NCI-H2107 treated with DMSO at 0.1 percent for 48 hours (cell line): Measurements from ENCODE around the gene RNF40.

ENCODE experiments used
- DNase-seq: peaks from one replicate; lab custom pipeline; 2025; ENCODE audit not compliant: unreplicated experiment; lab: John Stamatoyannopoulos, UW

The RNF40 gene

DNA sequence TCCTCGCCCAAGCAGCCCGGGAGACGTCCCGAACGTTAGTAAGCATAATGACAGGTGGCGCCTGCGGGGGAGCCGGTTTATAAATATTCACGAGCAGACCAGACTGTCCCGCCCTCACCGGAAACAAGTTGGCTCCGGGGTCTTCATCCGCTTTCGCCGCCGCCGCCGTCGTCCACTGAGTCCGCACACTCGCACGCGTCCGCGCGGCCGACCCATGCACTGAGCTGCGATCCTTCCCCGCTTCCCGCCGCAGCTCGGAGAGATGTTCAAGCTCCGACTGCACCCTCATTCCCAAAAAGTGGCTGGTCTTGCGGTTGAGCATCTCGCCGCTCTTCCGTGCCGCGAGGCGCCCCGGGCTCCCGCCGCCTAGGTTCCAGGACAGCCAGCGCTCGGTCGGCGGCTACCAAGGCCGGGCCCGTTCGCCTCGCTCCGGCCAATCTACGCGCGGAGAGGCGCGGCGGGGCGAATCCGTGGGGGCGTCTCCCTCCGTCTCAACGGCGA is 645 bp upstream of the RNF40 start:
- no peak for DNase-seq

DNA sequence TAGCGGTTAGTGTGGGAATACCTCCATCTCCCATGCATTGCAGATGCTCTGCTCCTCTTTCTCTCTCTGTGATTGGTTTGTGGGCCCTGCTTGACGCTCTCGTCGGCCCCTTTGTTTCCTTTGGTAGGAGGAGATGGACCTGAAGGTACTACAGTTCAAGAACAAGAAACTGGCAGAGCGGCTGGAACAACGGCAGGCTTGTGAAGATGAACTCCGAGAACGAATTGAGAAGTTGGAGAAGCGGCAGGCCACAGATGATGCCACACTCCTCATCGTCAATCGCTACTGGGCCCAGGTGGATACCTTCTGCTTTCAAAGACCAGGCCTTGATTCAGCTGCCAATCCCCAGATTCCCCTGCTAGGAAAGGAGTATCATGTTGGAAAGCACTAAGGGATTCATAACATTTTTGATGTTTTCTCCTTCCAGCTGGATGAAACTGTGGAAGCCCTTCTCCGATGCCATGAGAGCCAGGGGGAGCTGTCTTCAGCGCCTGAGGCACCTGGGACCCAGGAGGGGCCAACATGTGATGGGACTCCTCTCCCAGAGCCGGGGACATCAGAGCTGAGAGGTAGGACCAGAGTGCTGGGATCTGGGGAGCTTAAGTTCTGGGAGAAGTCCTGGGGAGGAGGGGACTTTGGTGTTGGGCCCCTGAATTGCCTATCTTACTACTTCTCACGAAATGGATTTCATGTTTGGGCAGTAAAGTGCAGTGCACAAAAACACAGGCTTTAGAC is 1.0 kb downstream of the RNF40 start:
- no peak for DNase-seq

DNA sequence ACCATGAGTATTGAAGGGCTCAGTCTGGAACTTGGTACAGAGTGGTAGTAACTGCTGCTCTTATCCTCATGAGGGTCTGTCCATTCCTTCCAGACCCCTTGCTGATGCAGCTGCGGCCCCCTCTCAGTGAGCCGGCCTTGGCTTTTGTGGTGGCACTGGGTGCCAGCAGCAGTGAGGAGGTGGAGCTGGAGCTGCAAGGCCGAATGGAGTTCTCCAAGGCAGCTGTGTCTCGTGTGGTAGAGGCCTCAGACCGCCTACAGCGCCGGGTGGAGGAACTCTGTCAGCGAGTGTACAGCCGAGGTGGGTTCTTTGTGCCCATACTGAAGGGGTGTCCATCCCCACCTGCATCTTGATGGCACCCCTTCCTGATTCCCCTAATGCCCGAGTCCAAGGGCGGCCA is 2.0 kb downstream of the RNF40 start:
- DNase-seq: no peak

DNA sequence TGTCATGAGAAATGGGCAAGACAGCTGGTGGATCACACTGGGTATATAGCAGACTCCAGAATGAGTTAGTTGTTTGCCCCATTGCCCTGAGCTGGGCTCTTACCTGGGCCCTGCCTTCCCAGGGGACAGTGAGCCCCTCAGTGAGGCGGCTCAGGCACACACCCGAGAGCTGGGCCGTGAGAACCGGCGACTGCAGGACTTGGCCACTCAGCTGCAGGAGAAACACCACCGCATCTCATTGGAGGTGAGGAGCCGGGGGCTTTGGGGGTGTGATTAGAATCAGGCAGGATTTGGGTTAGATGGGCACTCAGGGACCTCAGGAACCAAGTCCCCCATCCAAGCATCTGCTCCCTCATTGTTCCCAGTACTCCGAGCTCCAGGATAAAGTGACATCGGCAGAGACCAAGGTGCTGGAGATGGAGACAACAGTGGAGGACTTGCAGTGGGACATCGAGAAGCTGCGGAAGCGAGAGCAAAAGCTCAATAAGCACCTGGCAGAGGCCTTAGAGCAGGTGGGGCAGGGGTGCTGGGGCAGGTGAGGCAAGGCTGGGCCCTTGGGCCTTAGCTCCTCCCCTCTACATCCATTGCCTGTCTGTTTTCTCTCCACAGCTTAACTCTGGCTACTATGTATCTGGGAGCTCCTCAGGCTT is 2.8 kb downstream of the RNF40 start:
- no peak for DNase-seq

DNA sequence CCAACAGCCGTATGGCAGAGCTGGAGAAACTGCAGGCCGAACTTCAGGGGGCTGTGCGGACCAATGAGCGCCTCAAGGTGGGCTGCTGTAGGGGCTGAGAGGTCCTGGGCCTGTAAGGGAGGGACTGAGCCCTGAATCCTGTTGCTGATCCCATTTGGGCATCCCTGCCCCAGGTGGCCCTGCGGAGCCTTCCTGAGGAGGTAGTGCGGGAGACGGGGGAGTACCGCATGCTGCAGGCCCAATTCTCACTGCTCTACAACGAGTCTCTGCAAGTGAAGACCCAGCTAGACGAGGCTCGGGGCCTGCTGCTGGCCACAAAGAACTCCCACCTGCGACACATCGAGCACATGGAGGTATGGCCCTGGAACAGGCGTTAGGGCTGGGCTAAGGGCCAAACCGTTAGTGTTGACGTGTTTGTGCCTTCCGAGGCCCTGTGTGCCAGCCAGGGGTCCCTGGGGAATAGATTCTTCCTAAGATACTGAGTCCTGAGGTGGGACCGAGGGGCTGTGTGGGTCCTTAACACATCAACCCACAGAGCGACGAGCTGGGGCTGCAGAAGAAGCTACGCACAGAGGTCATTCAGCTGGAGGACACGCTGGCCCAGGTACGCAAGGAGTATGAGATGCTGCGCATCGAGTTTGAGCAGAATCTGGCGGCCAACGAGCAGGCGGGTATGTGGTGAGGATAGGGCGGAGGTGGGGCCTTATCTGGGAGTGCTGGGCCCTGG is 4.2 kb downstream of the RNF40 start:
- no peak for DNase-seq

DNA sequence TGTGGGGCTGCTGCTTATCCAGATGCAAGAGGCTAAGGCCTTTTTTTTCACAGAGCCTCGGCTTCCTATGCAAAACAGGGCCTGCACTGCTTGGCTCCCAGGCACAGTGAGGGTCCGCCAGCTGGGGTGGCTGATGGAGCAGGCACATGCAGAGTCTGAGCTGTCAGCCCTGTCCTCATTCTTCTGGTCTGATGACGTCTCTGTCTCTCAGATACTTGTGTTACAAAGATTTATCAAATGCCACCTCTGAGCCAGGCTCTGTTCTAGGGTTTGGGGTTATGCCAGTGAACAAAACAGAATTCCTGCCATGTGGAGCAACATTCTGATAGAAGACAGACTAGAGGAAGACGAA is 4.8 kb downstream of the RNF40 start:
- DNase-seq: no peak

DNA sequence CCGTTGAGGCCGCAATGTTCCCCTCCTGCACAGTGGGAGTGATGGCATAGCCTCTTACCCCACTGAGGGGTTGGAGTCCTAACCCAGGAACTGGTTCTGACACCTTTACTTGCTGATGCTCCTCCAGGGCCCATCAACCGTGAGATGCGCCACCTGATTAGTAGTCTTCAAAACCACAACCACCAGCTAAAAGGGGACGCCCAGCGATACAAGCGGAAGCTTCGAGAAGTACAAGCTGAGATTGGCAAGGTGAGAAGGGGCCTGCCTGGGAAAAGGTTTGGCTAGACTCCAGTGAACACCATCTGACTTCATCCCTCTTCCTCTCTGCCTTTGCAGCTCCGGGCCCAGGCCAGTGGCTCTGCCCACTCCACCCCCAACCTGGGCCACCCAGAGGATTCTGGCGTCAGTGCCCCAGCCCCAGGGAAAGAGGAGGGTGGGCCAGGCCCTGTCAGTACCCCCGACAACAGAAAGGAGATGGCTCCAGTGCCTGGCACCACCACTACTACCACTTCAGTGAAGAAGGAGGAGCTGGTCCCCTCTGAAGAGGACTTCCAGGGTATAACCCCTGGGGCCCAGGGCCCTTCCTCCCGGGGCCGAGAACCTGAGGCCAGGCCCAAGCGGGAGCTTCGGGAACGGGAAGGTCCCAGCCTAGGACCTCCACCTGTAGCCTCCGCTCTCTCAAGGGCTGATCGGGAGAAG is 5.8 kb downstream of the RNF40 start:
- DNase-seq: no peak

DNA sequence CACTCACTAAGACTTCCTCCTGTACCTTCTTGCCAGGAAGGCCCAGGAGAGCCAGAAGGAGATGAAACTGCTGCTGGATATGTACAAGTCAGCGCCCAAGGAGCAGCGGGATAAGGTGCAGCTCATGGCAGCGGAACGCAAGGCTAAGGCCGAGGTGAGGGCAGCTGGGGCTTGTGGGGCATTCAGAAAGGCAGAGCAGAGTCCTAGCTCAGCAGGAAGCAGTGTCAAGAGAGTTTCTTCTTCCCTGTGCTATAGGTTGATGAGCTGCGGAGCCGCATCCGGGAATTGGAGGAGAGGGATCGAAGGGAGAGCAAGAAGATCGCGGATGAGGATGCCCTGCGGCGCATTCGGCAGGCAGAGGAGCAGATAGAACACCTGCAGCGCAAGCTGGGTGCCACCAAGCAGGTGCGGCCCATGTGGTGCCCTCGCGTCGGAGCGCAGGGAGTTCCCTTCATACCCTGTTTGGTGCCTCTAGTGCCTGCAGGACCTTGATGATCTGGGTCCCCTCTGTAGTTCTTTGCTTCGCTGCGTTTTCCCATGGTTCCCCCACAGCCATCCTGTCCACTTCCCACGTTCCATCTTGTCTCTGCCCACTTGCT is 6.6 kb downstream of the RNF40 start:
- DNase-seq: no peak

DNA sequence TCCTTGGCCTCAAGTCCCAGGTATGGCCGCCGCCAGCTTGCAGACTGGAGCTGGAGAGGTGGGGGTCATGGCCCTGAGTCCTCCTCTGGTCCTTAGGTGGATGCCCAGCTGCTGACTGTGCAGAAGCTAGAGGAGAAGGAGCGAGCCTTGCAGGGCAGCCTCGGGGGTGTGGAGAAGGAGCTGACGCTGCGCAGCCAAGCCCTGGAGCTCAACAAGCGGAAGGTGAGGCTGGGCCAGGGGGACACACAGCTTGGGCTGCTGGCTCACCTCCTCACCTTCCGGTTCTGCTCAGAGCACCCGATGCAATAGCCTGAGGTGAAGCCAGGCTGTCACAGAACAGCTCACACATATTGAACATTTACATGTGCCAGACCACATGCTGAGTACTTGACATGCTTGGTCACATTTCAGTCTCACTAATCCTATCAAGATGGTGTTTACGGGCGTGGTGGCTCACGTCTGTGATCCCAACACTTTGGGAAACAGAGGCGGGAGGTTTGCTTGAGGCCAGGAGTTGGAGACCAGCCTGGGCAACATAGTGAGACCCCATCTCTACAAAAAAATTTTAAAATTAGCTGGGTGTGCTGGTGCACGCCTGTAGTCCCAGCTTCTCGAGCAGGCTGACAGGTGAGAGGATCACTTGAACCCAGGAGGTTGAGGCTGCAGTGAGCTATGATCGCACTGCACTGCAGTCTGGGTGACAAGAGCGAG is 7.4 kb downstream of the RNF40 start:
- DNase-seq: no peak

DNA sequence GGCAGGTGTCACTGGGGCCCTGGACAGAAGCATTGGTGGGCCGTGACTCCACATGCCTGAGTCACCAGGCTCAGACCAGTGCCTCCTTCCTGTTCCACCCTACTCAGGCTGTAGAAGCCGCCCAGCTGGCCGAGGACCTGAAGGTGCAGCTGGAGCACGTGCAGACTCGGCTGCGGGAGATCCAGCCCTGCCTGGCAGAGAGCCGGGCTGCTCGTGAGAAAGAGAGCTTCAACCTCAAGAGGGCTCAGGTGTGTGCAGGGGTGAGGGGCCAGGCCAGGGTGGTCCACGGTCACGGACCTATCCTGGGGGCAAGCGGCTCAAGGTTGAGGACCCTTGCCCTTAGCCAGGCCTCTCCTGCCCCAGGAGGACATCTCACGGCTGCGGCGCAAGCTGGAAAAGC is 9.6 kb downstream of the RNF40 start:
- DNase-seq: no peak

DNA sequence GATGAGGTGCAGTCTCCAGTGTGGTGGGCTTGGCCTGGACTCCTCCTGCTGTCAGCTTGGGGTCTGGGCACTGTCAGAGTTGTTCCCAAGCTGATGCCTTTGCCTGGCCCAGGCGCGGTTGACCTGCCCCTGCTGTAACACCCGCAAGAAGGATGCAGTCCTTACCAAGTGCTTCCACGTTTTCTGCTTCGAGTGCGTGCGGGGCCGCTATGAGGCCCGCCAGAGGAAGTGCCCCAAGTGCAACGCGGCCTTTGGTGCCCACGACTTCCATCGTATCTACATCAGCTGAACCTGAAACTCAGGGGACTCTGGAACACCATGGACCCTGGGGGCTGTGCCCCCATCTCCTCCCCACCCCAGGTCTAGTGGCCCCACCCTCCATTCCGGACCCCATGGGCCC is 11.7 kb downstream of the RNF40 start:
- DNase-seq: no peak

DNA sequence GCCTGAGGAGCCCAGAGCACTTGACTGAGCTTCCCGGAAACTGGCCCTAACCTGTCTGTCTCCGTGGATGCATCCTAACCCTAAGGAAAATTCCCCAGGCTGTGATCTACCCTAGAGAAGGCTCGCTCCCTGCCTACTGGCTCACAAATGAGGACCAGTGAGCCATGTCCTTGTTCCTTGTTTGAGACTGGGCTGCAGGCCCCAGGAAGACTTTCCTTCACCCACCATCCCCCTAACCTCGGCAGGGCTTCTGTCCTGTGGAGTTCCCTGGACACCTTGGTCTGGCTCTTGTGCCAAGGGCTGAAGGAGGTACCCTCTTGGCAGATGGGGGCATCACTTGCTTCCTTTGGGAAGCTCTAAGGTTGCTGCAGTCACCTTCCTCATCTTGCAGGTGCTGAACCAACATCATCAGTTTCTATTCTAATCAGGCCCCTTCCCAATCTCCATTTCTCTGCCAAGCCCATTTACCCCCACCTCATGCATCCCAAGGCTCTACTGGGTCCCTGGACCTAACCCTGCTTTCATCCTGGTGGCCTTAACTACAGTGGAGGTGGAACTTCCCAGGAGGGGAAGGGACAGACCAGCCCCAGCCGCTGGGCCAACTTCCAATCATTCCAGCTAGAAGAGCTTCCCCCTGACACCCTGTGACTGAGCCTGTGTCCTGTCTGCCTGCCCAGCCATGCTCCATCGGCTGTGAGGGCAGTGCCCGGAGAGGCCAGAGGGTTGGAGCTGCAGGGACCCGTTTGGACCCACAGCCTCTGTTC is 12.4 kb downstream of the RNF40 start:
- no peak for DNase-seq

DNA sequence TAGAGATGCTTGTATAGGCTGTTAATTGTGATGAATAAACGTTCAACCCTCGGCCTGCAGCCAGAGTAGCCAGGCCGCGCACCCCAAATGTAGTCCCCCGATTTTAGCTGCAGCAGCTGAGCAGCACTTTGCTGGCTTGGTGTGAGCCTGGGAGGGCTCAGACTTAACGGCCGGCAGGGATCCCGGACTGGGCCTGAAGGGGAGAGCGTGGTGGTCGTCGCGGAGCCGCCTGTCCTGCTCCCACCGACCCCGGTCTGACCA is 12.9 kb downstream of the RNF40 start:
- DNase-seq: no peak

DNA sequence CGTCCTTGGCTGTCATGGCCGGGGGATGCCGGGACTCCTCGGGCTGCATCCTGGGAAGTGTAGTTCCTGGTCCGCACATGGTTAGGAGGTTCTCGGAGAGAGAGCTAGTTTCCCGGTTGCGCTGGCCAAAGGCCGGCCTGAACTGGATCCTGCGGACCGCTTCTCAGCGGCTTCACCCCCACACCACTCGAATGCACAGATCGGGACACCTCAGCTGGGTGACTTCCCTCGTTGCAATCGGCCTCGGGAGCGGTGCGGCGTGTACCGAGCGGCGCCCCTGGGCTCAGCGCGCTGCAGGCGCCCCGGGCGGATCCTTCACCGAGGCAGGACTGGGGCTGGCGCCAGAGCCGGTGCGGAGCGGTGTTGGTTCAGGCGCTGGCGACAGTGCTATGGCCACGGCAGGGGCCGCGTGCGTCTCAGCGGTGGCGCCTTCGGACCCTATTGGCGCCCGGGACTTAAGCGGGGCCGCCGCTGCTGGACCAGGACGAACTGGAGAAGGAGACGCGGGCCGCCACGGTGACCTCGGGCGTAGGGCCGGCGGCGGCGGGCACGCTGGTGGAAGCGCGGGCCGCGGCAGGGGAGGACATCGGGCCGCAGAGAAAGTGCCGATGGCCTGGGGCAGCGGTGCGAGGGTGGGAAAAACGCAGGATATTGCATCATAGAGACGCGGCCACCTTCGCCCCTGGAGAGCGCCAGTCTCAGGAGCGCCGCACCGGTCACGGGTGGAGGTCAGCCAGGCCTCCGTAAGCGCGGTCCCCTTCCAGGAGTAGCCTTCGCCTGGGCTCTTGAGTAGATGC is 13.5 kb downstream of the RNF40 start:
- peak; percentile 47 for DNase-seq

DNA sequence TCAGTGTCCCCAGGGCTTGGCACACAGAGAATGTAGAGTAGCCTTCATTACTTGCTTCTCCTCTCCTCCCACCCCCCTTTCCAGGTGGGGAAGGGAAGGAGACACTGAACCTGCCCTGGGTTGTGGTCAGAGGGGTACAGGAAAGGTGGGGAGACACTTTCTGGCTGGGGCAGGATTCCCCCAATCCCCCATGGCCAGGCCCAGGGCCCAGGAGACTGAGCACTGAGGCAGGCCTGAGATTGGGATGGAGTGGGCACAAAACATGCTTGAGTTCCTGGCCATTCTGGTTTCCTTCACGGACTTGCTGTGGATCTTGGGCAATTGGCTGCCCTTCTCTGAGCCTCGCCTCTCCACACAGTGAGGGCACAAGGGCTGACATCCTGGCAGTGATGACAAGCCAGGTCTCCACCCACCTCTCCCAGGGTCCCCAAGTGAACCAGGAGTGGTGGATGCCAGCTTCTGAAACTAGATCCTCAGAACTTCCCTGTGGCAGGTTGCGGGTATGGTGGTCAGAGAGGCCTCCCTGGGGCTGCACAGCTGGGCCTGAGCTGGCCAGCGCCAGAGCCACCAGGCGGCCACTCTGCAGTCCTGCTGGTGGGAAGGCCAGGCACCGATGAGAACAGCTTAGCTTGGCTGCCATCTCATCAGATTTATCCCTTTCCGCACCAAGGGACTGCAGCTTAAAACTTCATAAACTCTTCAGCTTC is 15.6 kb downstream of the RNF40 start:
- DNase-seq: no peak

DNA sequence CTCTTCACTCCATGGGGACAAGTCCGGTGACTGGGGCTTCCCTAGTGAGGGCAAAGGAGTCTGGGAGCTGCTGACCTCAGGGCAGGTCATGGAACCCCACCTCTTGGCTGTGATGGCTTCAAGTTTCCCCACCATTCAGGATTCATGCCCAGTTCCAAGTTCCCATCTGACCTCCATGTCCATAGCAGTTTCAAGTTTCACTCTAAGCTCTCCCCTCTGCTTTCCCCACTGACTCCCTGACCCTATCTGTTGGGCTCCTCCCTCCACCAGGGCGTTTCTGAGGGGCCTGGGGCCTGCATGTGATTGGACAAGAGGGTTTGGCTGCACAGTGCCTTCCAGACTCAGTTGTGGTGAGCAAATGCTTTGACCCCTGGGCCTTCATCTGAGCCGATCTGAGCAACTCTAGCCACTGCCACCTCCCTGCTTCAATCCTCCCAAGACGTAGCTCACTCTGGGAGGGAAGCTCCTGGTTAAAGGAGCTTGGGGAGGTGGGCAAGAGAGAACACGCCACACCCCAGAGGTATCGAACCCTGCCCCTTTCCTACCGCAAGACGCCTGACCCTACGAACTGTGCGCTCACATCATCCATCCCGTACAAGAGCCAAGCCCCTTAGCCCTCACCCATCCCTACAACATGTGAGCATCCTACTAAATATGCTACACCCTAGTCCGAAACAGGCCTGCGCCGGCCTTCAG is 16.6 kb downstream of the RNF40 start:
- DNase-seq: no peak

DNA sequence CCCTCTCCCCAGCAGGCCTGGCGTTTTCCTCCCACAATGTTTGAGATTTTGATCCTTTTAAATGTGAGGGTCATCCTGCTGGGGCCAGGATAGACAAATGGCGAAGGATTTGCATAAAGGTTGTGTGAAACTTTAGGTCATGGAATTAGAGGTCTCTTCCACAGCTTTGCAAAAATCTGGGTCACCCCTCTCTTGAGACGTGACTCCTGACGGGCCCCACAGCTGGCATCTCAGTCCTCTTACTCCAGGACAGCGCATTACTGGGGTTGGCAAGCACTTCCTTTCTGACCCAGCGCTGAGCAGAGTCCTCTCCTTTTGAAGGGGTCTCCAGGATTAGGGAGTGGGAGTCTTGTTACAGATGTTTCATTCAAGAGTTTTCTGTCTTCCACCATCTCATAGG is 17.5 kb downstream of the RNF40 start:
- no peak for DNase-seq

DNA sequence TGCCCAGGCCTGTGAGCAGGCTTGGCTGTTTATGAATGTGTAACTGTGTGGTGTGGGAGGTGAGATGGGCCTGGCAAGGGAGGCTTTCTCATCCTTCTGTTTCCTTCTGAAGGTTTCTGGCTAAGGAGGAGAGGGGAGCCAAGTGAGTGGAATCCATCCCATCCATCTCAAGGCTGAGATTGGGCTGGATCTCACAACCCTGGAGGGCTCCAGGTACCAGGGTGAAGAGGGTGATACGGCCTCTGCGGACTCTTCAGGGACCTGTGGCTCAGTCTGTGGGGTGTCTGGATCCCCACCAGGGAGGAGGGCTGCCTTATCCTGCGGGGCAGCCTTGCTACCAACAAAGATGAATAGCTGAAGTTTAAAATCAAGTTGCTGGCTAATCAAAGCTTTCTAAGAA is 17.9 kb downstream of the RNF40 start:
- no peak for DNase-seq
